GM12878 (cell line): ENCODE measurements around the gene NEXMIF. TPM values are rescaled to one million over a fixed set of nuclear protein-coding genes. Genes with fewer than 3 reads are reported as not detected.
A peak's percentile ranks its signal among the peaks of the same experiment; 100 is the strongest.

ENCODE experiments used
- BACH1 ChIP-seq: fragments of 450-650 bp; IDR thresholded peaks from 2 replicates; pipeline ENCODE4 v1.6.1; 2017; ENCODE audit warnings: mild to moderate bottlenecking, borderline replicate concordance
- BCL3 ChIP-seq: IDR thresholded peaks from 2 replicates; pipeline ENCODE4 v1.6.1; 2011; ENCODE audit warnings: borderline replicate concordance, low read depth, mild to moderate bottlenecking, moderate library complexity, low read length; ENCODE audit not compliant: insufficient read depth, poor library complexity, severe bottlenecking
- CBFB ChIP-seq: IDR thresholded peaks from 2 replicates; pipeline ENCODE4 v1.6.1; 2016; ENCODE audit warnings: antibody characterized with exemption, low read depth
- DPF2 ChIP-seq: fragments of 450-650 bp; IDR thresholded peaks from 2 replicates; pipeline ENCODE4 v1.6.1; 2017; ENCODE audit warnings: mild to moderate bottlenecking
- EP300 ChIP-seq, 2 experiments: fragments of 150-350 bp in 1 of 2; IDR thresholded peaks; 2 replicates each; pipeline ENCODE4 v1.6.1; 2011 to 2012; ENCODE audit warnings: low read depth in 2 of 2, low read length in 2 of 2, borderline replicate concordance in 1 of 2, improper control_type of control experiment in 1 of 2, inconsistent platforms in 1 of 2; ENCODE audit not compliant: control insufficient read depth in 1 of 2
- EZH2 ChIP-seq: IDR thresholded peaks from 2 replicates; pipeline ENCODE4 v1.6.1; 2012; ENCODE audit warnings: low read depth, mild to moderate bottlenecking, control low read depth, inconsistent platforms, low read length, borderline replicate concordance; ENCODE audit not compliant: control insufficient read depth
- FOS ChIP-seq: IDR thresholded peaks from 3 replicates; pipeline ENCODE4 v1.6.1; 2011; ENCODE audit warnings: borderline replicate concordance; ENCODE audit not compliant: insufficient read length; ENCODE audit errors: extremely low read depth
- GATAD2B ChIP-seq: fragments of 450-650 bp; conservative IDR thresholded peaks from 2 replicates; pipeline ENCODE4 v1.6.1; 2017; ENCODE audit warnings: low read depth, mild to moderate bottlenecking, moderate library complexity
- IRF4 ChIP-seq: IDR thresholded peaks from 2 replicates; pipeline ENCODE4 v1.6.1; 2011; ENCODE audit warnings: low read depth, low read length
- IRF5 ChIP-seq: fragments of 450-650 bp; IDR thresholded peaks from 2 replicates; pipeline ENCODE4 v1.6.1; 2017; ENCODE audit warnings: borderline replicate concordance
- KAT2A ChIP-seq: conservative IDR thresholded peaks from 2 replicates; pipeline ENCODE4 v1.6.1; 2011; ENCODE audit warnings: low read depth, low read length; ENCODE audit not compliant: control insufficient read depth
- MEF2A ChIP-seq: IDR thresholded peaks from 2 replicates; pipeline ENCODE4 v1.6.1; 2011; ENCODE audit warnings: low read depth, mild to moderate bottlenecking, low read length, moderate library complexity; ENCODE audit not compliant: insufficient read depth
- SMAD5 ChIP-seq: IDR thresholded peaks from 2 replicates; pipeline ENCODE4 v1.6.1; 2016; ENCODE audit warnings: antibody characterized with exemption, low read depth
- STAT1 ChIP-seq: fragments of 450-650 bp; conservative IDR thresholded peaks from 2 replicates; pipeline ENCODE4 v1.6.1; 2014; ENCODE audit warnings: antibody characterized with exemption, mild to moderate bottlenecking
- TBL1XR1 ChIP-seq: IDR thresholded peaks from 2 replicates; pipeline ENCODE4 v1.6.1; 2012; ENCODE audit warnings: low read depth, low read length, improper control_type of control experiment
- ZBTB33 ChIP-seq: fragments of 450-650 bp; IDR thresholded peaks from 2 replicates; pipeline ENCODE4 v1.6.1; 2017; ENCODE audit warnings: mild to moderate bottlenecking
- ZNF622 ChIP-seq: fragments of 450-650 bp; IDR thresholded peaks from 2 replicates; pipeline ENCODE4 v1.6.1; 2017; ENCODE audit warnings: mild to moderate bottlenecking, inconsistent platforms
- polyA plus RNA-seq, 11 experiments: library from polyadenylated mRNA; depleted of rRNA in 4 of 11; unstranded in 6 of 11; stranded (reverse) in 5 of 11; fragments of >200 nt; fragmentation: Nextera tagmentation in 4 of 11; fragmentation: Illumina TruSeq in 1 of 11; extraction: Ambion mirVana in 4 of 11; extraction: Trizol in 1 of 11; gene quantifications; 1 replicate in 1 of 11; 2 replicates in 10 of 11; pipeline versions ENCODE4 v1.2.1 to v1.2.3, GENCODE V29; 2011 to 2016; ENCODE audit warnings: inconsistent platforms in 2 of 11, missing spikeins in 2 of 11, low read depth in 1 of 11
- total RNA-seq, 4 experiments: library from RNA; depleted of rRNA in 3 of 4; stranded (reverse); fragments of >200 nt in 3 of 4; fragmentation: Illumina TruSeq in 1 of 4; extraction: Trizol in 1 of 4; gene quantifications; 2 replicates each; pipeline versions ENCODE4 v1.2.1 to v1.2.3, GENCODE V29; 2013 to 2021
- TF ChIP-seq, protein P1 (sequence below): fragments of 450-650 bp; IDR thresholded peaks from 2 replicates; pipeline ENCODE4 v1.6.1; 2018; ENCODE audit warnings: mild to moderate bottlenecking, low read depth, moderate library complexity; ENCODE audit not compliant: partially characterized antibody
- TF ChIP-seq, protein P2 (sequence below): fragments of 450-650 bp; IDR thresholded peaks from 2 replicates; pipeline ENCODE4 v1.6.1; 2016; ENCODE audit warnings: mild to moderate bottlenecking
- TF ChIP-seq, protein P3 (sequence below): IDR thresholded peaks from 2 replicates; pipeline ENCODE4 v1.6.1; 2011; ENCODE audit warnings: low read depth, mild to moderate bottlenecking, low read length, moderate library complexity, borderline replicate concordance; ENCODE audit errors: extremely low read depth

The NEXMIF gene
- total and polyA plus RNA-seq, 10 of the 15 experiments (the other 5 are each of a cell fraction or from before 2014, with no cell fraction given), result 0.75 to 10.4 (median 4.3) TPM

GRCh38 chrX:74922922-74923543 is 2.2 kb downstream of the NEXMIF start (continued):
- TF ChIP-seq, protein P1, sequence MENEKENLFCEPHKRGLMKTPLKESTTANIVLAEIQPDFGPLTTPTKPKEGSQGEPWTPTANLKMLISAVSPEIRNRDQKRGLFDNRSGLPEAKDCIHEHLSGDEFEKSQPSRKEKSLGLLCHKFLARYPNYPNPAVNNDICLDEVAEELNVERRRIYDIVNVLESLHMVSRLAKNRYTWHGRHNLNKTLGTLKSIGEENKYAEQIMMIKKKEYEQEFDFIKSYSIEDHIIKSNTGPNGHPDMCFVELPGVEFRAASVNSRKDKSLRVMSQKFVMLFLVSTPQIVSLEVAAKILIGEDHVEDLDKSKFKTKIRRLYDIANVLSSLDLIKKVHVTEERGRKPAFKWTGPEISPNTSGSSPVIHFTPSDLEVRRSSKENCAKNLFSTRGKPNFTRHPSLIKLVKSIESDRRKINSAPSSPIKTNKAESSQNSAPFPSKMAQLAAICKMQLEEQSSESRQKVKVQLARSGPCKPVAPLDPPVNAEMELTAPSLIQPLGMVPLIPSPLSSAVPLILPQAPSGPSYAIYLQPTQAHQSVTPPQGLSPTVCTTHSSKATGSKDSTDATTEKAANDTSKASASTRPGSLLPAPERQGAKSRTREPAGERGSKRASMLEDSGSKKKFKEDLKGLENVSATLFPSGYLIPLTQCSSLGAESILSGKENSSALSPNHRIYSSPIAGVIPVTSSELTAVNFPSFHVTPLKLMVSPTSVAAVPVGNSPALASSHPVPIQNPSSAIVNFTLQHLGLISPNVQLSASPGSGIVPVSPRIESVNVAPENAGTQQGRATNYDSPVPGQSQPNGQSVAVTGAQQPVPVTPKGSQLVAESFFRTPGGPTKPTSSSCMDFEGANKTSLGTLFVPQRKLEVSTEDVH, result no peak
- TF ChIP-seq GATAD2B (no peak), EP300 (IDR thresholded peaks at IDR 0.05; ENCODE audit: borderline replicate concordance in 1 of 2, control insufficient read depth in 1 of 2, low read depth in 2 of 2, low read length in 2 of 2) (peak; percentile 29 to 86; a peak in 3 of 4 replicates), BCL3 (peak; percentile 18), KAT2A (no peak), MEF2A (no peak), BACH1 (0 out of 2 replicates have a peak, but pooled peaks have one; percentile 34), STAT1 (no peak), ZNF622 (no peak), IRF4 (peak; percentile 88), FOS (no peak), ZBTB33 (no peak), SMAD5 (no peak), IRF5 (no peak), EZH2 (no peak), CBFB (peak; percentile 56; the same call in 1 of the 2 replicates), TBL1XR1 (peak; percentile 35; the same call in 1 of the 2 replicates), DPF2 (no peak; the same call in 1 of the 2 replicates)
- TF ChIP-seq, protein P2, sequence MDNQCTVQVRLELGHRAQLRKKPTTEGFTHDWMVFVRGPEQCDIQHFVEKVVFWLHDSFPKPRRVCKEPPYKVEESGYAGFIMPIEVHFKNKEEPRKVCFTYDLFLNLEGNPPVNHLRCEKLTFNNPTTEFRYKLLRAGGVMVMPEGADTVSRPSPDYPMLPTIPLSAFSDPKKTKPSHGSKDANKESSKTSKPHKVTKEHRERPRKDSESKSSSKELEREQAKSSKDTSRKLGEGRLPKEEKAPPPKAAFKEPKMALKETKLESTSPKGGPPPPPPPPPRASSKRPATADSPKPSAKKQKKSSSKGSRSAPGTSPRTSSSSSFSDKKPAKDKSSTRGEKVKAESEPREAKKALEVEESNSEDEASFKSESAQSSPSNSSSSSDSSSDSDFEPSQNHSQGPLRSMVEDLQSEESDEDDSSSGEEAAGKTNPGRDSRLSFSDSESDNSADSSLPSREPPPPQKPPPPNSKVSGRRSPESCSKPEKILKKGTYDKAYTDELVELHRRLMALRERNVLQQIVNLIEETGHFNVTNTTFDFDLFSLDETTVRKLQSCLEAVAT, result no peak
- TF ChIP-seq, protein P3, sequence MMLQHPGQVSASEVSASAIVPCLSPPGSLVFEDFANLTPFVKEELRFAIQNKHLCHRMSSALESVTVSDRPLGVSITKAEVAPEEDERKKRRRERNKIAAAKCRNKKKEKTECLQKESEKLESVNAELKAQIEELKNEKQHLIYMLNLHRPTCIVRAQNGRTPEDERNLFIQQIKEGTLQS, result no peak
